AG04449 (cell line): ENCODE data around the gene GMCL2.

Experiments used
- CTCF ChIA-PET: fragments of 350-600 bp; formaldehyde crosslinking; extraction: SDS; loops from one replicate; lab custom pipeline; 2021; ENCODE audit warnings: antibody characterized with exemption; lab: Yijun Ruan, JAX
- POLR2A ChIA-PET: fragments of 400-600, 350-600 bp; formaldehyde crosslinking; extraction: SDS; loops from one replicate; lab custom pipeline; 2020; ENCODE audit warnings: antibody characterized with exemption, inconsistent platforms; lab: Yijun Ruan, JAX
- DNase-seq: peaks from one replicate; pipeline ENCODE4 v3.0.0-alpha.2; 2010; ENCODE audit warnings: low read depth, low spot score
- H3K4me3 ChIP-seq: 2 replicates; pipeline ENCODE4 v1.5.1; 2011; ENCODE audit warnings: low read depth, mild to moderate bottlenecking, control low read depth, low read length
- TF ChIP-seq, protein P1 (sequence below): IDR thresholded peaks from one replicate; pipeline ENCODE4 v1.5.1; 2011; ENCODE audit warnings: mild to moderate bottlenecking, moderate library complexity, low read length, control low read depth, inconsistent platforms; ENCODE audit not compliant: insufficient read depth; ENCODE audit errors: missing control alignments

GMCL2 gene

DNA sequence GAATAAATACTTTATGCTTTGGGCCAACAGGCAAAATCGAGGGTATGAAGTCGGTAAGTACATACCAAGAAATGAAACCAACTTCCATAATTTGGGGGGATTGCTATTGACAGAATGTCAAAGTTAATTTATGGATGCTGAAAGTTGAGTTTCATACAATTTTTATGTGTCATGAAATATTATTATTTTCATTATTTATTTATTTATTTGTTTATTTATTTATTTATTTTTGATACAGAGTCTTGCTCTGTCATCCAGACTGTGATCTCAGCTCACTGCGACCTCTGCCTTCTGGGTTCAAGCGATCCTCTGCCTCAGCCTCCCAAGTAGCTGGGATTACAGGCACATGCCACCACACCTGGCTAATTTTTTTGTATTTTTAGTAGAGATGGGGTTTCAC is 4.5 kb upstream of the GMCL2 start:
- H3K4me3 ChIP-seq, result no peak overlapping the region
- ChIA-PET CTCF (no interaction called here), POLR2A (no interaction called here)
- TF ChIP-seq, protein P1, sequence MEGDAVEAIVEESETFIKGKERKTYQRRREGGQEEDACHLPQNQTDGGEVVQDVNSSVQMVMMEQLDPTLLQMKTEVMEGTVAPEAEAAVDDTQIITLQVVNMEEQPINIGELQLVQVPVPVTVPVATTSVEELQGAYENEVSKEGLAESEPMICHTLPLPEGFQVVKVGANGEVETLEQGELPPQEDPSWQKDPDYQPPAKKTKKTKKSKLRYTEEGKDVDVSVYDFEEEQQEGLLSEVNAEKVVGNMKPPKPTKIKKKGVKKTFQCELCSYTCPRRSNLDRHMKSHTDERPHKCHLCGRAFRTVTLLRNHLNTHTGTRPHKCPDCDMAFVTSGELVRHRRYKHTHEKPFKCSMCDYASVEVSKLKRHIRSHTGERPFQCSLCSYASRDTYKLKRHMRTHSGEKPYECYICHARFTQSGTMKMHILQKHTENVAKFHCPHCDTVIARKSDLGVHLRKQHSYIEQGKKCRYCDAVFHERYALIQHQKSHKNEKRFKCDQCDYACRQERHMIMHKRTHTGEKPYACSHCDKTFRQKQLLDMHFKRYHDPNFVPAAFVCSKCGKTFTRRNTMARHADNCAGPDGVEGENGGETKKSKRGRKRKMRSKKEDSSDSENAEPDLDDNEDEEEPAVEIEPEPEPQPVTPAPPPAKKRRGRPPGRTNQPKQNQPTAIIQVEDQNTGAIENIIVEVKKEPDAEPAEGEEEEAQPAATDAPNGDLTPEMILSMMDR, result no peak
- DNase-seq, result no peak

DNA sequence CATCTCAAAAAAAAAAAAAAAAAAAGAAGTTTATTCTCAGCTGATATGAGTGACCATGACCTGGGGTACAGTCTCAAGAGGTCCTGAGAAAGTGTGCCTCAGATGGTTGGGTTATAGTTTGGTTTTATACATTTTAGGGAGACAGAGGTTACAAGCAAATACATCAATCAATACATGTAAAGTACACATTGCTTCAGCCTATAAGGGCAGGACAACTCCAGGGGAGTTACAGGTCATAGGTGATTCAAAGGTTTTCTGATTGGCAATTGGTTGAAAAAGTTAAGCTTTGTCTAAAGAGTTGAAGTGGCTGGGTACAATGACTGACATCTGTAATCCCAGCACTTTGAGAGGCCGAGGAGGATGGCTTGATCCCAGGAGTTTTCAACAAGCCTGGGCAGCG is 2.3 kb upstream of the GMCL2 start:
- H3K4me3 ChIP-seq, result no peak overlapping the region
- TF ChIP-seq, protein P1, result no peak
- ChIA-PET CTCF (no interaction called here), POLR2A (interaction anchor here (0.8 kb wide), 1 partner anchor 15 kb away, joined by 3 read pairs; the partner anchor contains the start of gene HNRNPAB)
- DNase-seq, result no peak

DNA sequence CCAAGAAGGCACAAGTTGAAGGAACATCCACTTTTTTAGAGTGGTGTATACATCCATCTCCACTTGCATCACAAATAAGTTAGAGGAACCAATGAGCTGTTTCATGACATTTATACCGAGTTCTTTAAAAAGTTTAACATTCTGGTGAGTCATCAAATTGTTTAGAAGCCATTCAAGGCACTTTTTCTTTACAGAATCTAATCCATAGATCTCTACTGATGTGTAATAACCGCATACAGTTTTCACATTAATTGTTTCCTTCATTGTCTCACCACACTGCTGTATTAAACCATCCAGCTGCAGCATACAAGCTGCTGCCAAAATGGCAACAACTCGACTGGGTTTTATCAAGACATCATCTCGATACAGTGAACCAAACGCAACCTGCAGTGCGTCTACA is 744 bp downstream of the GMCL2 start:
- CTCF ChIA-PET, result no interaction called here
- POLR2A ChIA-PET, result interaction anchor here (0.6 kb wide), 1 partner anchor 18 kb away, joined by 3 read pairs; the partner anchor contains the start of gene HNRNPAB
- TF ChIP-seq, protein P1, result no peak
- H3K4me3 ChIP-seq, result no peak overlapping the region
- no peak for DNase-seq

DNA sequence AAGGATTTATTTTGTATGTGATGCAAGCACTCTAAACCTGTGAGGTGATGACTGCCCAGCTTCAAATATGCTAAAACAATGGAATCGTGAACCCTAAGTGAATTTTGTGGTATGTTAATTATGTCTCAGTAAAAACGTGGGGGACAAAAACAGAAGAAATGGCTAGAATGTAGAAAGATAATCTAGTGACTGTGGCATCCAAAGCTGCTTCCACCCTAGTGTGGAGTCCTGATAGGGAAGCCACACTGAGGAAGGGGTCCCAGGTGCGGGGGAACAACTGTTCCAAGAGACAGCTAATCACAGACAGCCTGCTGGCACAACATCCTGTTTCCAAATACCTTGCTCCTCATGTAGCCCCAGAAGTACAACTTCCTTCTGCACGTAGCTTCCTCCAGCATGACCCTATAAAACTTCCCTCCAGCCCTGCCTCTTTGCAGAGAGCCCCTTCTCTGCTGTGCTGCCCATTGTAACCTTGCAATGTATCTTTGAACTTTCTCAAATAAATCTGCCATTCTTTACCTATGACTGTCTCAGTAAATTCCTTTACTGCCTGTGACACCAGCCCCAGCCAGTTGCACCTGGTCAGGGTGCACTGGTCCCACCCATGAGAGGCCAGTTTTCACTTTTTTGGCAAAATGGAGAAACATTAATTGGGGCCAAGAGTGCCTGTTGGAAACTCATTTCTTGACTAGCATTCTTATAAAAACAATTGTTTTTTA is 4.9 kb downstream of the GMCL2 start:
- H3K4me3 ChIP-seq, result no peak overlapping the region
- POLR2A ChIA-PET, result no interaction called here
- DNase-seq, result no peak
- CTCF ChIA-PET, result interaction anchor here (0.7 kb wide), 1 partner anchor 20 kb away, joined by 3 read pairs; no protein-coding TSS in a partner anchor
- TF ChIP-seq, protein P1, result no peak

DNA sequence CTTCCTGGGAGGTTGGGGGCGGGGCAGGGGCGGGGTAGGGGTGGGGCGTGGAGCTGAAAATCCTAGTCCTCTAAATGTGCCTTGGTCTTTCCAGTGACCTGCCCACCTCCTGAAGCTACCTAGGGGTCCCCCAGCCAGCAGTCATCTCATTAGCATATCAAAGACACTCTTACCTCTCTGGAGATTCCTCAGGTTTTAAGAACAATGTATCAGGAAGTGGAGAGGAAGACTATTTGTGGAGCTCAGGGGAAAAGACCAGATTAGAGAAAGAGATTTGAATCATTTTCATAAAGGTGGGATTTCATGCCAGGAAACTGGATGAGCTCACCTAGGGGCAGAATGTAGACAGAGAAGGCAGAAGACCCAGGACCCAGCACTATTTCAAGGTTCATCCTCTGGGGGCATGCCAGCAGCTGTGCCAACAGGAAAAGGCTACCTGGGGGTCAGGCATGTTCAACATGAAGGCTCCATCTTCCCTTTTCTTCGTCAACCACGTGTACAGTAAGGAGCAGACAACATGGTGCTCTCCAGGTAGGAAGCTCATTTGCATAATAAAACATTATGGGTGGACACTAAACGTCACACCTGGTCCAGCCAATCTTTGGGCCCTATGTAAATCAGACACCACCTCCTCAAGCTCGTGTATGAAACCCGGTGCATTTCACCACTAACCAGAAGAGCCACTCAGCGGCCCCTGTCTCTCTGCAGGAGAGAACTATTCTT is 6.9 kb downstream of the GMCL2 start:
- ChIA-PET CTCF (interaction anchor here (1.3 kb wide), 1 partner anchor 18 kb away, joined by 4 read pairs; no protein-coding TSS in a partner anchor), POLR2A (no interaction called here)
- DNase-seq, result no peak
- TF ChIP-seq, protein P1, result no peak
- H3K4me3 ChIP-seq, result no peak overlapping the region

DNA sequence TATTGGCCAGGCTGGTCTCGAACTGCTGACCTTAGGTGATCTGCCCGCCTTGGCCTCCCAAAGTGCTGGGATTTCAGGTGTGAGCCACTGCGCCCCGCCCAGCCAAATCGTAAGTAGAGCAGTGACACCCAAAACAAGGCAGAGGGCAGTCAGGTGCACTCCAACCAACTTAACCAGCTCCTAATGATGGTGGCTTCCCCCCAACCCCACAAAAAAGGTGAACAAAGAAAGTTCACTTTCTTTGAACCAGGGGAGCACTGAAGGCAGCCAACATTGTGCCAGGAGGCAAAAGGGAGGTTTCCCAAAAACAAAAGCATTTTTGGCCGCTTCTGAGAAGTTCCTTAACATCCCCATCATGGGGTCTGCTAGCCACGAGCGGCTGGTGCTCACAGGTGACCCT is 9.6 kb downstream of the GMCL2 start:
- ChIA-PET CTCF (no interaction called here), POLR2A (no interaction called here)
- TF ChIP-seq, protein P1, result no peak
- no peak for DNase-seq
- no peak overlapping the region for H3K4me3 ChIP-seq
